GM19438 (cell line): ENCODE measurements around the gene CALML5.

Source experiments
- ATAC-seq: cut with Tn5 transposase; IDR thresholded peaks from one replicate; pipeline ENCODE4 v1.9.1; 2021; ENCODE audit warnings: low read depth; ENCODE audit not compliant: unreplicated experiment

The CALML5 gene

GRCh38 chr10:5519054-5519453 is 19.7 kb upstream of the CALML5 start:
- no peak for ATAC-seq

GRCh38 chr10:5518143-5518542 is 18.8 kb upstream of the CALML5 start:
- ATAC-seq = no peak

- ATAC-seq = no peak
These were observed 18.2 kb upstream of the CALML5 start for GRCh38 chr10:5517546-5517945.

GRCh38 chr10:5515948-5516761 is 16.8 kb upstream of the CALML5 start:
- no peak for ATAC-seq

GRCh38 chr10:5514226-5514850 is 15.0 kb upstream of the CALML5 start:
- no peak for ATAC-seq

- ATAC-seq = no peak
These were observed 13.7 kb upstream of the CALML5 start for GRCh38 chr10:5512881-5513612.

- ATAC-seq = no peak
These were observed 13.0 kb upstream of the CALML5 start for GRCh38 chr10:5512331-5512730.

GRCh38 chr10:5511885-5512280 is 12.5 kb upstream of the CALML5 start:
- no peak for ATAC-seq

- ATAC-seq = no peak
These were observed 12.0 kb upstream of the CALML5 start for GRCh38 chr10:5511231-5511884.

- ATAC-seq = no peak
These were observed 11.1 kb upstream of the CALML5 start for GRCh38 chr10:5510281-5511072.

- no peak for ATAC-seq
These were observed 10.3 kb upstream of the CALML5 start for GRCh38 chr10:5509691-5510090.

- no peak for ATAC-seq
These were observed 9.9 kb upstream of the CALML5 start for GRCh38 chr10:5509236-5509635.

GRCh38 chr10:5508786-5509185 is 9.4 kb upstream of the CALML5 start:
- no peak for ATAC-seq

GRCh38 chr10:5508161-5508604 is 8.8 kb upstream of the CALML5 start:
- ATAC-seq = no peak

GRCh38 chr10:5507649-5508131 is 8.3 kb upstream of the CALML5 start:
- ATAC-seq = no peak

GRCh38 chr10:5506751-5507648 is 7.6 kb upstream of the CALML5 start:
- ATAC-seq = no peak

GRCh38 chr10:5506246-5506645 is 6.9 kb upstream of the CALML5 start:
- no peak for ATAC-seq

- no peak for ATAC-seq
These were observed 5.0 kb upstream of the CALML5 start for GRCh38 chr10:5504146-5505072.
